ENCODE results near the gene PPP1R27. TPM values are rescaled to one million over a fixed set of nuclear protein-coding genes. Genes with fewer than 3 reads are reported as not detected.

The PPP1R27 gene
- total RNA-seq, 4 donors from 2014 or later, result not detected

DNA sequence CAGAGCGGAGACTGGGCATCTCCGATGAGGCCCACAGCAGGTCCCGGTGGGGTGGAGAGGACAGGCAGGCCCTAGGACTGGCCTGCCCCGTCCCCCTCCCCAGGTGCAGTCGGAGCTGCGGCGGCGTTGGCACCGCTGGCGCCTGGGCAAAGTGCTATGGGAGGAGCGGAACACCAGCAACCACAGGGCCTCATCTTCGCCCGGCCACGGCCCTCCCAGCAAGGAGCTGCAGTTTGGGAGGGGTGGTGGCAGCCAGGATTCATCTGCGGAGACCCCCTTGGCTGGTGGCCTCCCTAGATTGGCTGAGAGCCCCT is 21.5 kb downstream of the PPP1R27 start:
- no peak for TF ChIP-seq POLR2A (IDR thresholded peaks at IDR 0.05)
- TF ChIP-seq, protein P1, sequence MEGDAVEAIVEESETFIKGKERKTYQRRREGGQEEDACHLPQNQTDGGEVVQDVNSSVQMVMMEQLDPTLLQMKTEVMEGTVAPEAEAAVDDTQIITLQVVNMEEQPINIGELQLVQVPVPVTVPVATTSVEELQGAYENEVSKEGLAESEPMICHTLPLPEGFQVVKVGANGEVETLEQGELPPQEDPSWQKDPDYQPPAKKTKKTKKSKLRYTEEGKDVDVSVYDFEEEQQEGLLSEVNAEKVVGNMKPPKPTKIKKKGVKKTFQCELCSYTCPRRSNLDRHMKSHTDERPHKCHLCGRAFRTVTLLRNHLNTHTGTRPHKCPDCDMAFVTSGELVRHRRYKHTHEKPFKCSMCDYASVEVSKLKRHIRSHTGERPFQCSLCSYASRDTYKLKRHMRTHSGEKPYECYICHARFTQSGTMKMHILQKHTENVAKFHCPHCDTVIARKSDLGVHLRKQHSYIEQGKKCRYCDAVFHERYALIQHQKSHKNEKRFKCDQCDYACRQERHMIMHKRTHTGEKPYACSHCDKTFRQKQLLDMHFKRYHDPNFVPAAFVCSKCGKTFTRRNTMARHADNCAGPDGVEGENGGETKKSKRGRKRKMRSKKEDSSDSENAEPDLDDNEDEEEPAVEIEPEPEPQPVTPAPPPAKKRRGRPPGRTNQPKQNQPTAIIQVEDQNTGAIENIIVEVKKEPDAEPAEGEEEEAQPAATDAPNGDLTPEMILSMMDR (IDR thresholded peaks at IDR 0.05), result no peak
- H3K4me3 ChIP-seq, result no peak overlapping the region
- no peaks in the 10 kb centered on the region for H3K36me3 ChIP-seq
- no peaks in the 10 kb centered on the region for H3K4me1 ChIP-seq
- H3K27me3 ChIP-seq, result no peaks in the 10 kb centered on the region
- no peaks in the 10 kb centered on the region for H3K9me3 ChIP-seq
- DNase-seq, result no peak
- H3K27ac ChIP-seq, result no peak overlapping the region

DNA sequence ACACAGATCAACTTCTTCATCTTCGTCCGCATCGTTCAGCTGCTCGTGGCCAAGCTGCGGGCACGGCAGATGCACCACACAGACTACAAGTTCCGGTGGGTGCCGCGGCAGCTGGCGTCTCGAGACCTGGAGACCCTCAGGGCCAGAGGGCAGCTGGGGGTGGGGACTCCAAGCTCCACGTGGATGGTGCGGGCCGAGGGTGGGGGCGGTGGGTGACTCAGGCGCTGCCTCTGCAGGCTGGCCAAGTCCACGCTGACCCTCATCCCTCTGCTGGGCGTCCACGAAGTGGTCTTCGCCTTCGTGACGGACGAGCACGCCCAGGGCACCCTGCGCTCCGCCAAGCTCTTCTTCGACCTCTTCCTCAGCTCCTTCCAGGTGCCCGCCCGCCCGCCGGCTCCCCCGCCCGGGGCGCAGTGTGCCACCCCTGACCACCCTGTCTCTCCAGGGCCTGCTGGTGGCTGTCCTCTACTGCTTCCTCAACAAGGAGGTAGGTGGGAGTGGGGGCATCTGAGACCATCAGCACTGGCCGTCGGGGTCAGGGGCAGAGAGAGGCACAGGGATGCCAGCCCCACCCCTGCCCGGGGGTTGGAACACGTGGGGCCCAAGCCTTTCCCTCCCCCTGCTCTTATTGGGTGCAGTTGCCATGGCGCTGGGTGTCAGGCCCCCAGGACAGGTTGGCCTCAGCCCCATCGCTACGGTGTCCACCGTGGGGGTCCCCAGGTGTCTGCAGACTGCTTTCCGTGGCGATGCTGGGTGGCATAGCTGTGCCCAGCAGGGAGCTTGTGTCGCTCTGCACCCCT is 22.1 kb downstream of the PPP1R27 start:
- DNase-seq, result no peak
- H3K27me3 ChIP-seq, result no peaks in the 10 kb centered on the region
- no peaks in the 10 kb centered on the region for H3K4me1 ChIP-seq
- H3K27ac ChIP-seq, result no peak overlapping the region
- no peak for TF ChIP-seq POLR2A (IDR thresholded peaks at IDR 0.05)
- TF ChIP-seq, protein P1 (IDR thresholded peaks at IDR 0.05), result no peak
- no peak overlapping the region for H3K4me3 ChIP-seq
- no peaks in the 10 kb centered on the region for H3K36me3 ChIP-seq
- no peaks in the 10 kb centered on the region for H3K9me3 ChIP-seq

DNA sequence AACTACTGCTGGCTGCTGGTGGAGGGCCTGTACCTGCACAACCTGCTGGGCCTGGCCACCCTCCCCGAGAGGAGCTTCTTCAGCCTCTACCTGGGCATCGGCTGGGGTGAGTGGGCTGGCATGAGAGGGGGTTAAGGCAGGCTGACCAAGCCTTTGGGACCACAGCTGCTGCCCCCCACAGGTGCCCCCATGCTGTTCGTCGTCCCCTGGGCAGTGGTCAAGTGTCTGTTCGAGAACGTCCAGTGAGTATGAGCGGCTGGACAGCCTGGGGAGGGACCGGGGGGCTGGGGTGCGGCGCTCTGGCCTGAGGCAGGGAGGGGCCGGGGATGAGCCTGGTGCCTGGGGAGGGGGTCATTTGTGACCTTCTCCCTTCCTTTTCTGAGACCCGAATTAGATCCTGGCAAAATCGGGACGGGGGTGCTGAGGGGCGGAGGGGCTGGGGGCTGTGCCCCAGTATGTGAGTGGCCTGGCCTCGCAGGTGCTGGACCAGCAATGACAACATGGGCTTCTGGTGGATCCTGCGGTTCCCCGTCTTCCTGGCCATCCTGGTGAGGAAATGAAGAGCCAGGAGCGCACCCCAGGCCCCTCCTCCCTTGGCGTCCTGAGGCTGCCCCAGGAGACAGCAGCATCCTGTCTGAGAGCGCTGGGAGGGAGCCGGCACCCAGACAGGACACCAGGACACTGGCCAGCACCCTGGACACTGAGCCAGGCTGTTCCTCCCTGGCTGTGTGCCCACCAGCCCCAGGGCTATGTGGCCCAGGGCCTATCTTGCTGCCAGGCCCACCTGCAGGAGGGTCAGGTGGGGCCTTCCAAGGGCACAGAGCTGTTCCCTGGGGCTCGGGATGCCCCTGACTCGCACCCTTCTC is 22.9 kb downstream of the PPP1R27 start:
- no peaks in the 10 kb centered on the region for H3K4me1 ChIP-seq
- no peak overlapping the region for H3K4me3 ChIP-seq
- H3K36me3 ChIP-seq, result no peaks in the 10 kb centered on the region
- H3K27ac ChIP-seq, result no peak overlapping the region
- TF ChIP-seq POLR2A (IDR thresholded peaks at IDR 0.05), result no peak
- TF ChIP-seq, protein P1 (IDR thresholded peaks at IDR 0.05), result no peak
- no peaks in the 10 kb centered on the region for H3K9me3 ChIP-seq
- DNase-seq, result no peak
- no peaks in the 10 kb centered on the region for H3K27me3 ChIP-seq

DNA sequence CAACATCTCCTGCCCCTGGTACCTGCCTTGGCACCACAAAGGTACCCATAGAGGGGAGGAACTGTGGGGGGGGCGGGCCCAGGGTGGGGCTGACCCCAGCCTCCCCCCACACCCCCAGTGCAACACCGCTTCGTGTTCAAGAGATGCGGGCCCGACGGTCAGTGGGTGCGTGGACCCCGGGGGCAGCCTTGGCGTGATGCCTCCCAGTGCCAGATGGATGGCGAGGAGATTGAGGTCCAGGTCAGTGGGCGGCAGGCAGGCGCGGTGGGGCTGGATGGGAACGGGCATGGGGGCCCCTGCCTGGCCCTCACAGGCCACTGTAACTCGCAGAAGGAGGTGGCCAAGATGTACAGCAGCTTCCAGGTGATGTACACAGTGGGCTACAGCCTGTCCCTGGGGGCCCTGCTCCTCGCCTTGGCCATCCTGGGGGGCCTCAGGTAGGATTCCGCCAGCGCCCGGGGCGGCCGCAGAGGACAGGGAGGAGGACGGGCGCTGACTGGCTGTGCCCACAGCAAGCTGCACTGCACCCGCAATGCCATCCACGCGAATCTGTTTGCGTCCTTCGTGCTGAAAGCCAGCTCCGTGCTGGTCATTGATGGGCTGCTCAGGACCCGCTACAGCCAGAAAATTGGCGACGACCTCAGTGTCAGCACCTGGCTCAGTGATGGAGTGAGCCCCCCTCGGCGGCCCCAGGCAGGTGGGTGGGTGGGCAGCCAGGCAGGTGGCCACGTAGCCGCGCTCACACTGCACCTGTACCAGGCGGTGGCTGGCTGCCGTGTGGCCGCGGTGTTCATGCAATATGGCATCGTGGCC is 23.8 kb downstream of the PPP1R27 start:
- no peak overlapping the region for H3K4me3 ChIP-seq
- DNase-seq, result no peak
- no peaks in the 10 kb centered on the region for H3K9me3 ChIP-seq
- no peak for TF ChIP-seq POLR2A (IDR thresholded peaks at IDR 0.05)
- H3K4me1 ChIP-seq, result no peaks in the 10 kb centered on the region
- no peaks in the 10 kb centered on the region for H3K36me3 ChIP-seq
- no peak overlapping the region for H3K27ac ChIP-seq
- no peaks in the 10 kb centered on the region for H3K27me3 ChIP-seq

DNA sequence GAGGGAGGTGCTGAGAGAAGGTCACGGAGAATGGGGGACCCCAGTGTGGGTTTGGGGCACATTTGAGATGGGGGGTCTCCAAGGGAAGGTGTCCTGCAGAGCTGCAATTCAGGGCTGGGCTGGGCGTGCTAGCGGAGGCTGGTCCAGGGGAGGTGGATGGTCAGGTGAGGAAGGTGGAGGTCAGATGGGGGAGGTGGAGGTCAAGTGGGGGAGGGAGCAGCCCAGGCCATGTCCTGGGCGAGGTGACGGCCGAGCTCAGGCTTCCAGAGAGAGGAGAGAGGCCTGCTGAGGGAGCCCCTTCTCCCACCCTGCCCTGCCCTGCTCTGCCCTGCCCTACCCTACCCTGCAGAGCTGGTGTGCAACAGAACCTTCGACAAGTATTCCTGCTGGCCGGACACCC is 24.4 kb downstream of the PPP1R27 start:
- Histone ChIP-seq H3K4me1 (no peaks in the 10 kb centered on the region), H3K36me3 (no peaks in the 10 kb centered on the region), H3K27ac (no peak overlapping the region), H3K9me3 (no peaks in the 10 kb centered on the region), H3K4me3 (no peak overlapping the region), H3K27me3 (no peaks in the 10 kb centered on the region)
- no peak for TF ChIP-seq POLR2A (IDR thresholded peaks at IDR 0.05)
- TF ChIP-seq, protein P1 (IDR thresholded peaks at IDR 0.05), result no peak
- no peak for DNase-seq
